ENCODE results near the gene LSM7.

Gene LSM7

GRCh38 chr19:2340496-2341243 lies 12.3 kb upstream of the LSM7 start:
- no peak for DNase-seq (ENCODE audit: low read depth)

GRCh38 chr19:2339644-2340310 lies 11.4 kb upstream of the LSM7 start:
- DNase-seq (ENCODE audit: low read depth) = no peak
- TF ChIP-seq CTCF (IDR thresholded peaks at IDR 0.05; ENCODE audit: control insufficient read depth, extremely low read depth, insufficient read depth) = no peak

More at GRCh38 chr19:2340496-2341243, 12.3 kb upstream of the LSM7 start:
- no peak for TF ChIP-seq CTCF (IDR thresholded peaks at IDR 0.05; ENCODE audit: control insufficient read depth, extremely low read depth, insufficient read depth)
- H3K4me3 ChIP-seq (ENCODE audit: low read depth, low read length) = no peak overlapping the region

GRCh38 chr19:2338751-2339643 lies 10.6 kb upstream of the LSM7 start:
- no peak for DNase-seq (ENCODE audit: low read depth)
- no peak overlapping the region for H3K4me3 ChIP-seq (ENCODE audit: low read depth, low read length)
- TF ChIP-seq CTCF (IDR thresholded peaks at IDR 0.05; ENCODE audit: control insufficient read depth, extremely low read depth, insufficient read depth) = no peak

More at GRCh38 chr19:2339644-2340310, 11.4 kb upstream of the LSM7 start:
- H3K4me3 ChIP-seq (ENCODE audit: low read depth, low read length) = no peak overlapping the region

DNA sequence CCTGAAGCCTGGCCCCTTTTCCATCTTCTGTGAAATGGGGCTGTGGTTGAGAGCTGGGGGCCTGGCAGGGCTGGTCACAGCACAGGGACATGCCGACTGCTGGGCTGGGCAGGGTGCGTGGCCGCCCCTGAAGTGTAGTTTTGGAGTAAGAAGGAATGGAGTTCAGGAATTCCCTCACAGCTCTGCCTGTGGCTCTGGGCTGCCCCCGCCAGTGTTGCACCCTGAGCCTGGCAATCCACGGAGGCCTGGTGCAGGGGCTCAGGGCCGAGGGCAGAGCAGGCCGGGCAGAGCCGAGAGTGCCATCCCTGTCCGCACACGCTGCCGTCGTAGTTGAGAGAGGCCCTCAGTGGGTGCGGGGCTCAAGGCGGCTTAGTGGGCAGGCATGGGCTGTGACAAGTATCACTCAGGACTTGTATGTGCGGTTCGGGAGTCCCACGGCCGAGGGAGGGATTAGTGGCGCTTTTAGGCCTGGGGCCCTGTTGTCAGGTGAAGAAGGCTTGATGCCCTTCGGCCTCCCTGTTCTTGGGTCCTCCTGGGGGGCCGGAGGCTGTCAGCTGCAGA lies 9.7 kb upstream of the LSM7 start:
- TF ChIP-seq CTCF (IDR thresholded peaks at IDR 0.05; ENCODE audit: control insufficient read depth, extremely low read depth, insufficient read depth) = no peak
- no peak overlapping the region for H3K4me3 ChIP-seq (ENCODE audit: low read depth, low read length)

GRCh38 chr19:2337329-2337707 lies 8.9 kb upstream of the LSM7 start:
- no peak for TF ChIP-seq CTCF (IDR thresholded peaks at IDR 0.05; ENCODE audit: control insufficient read depth, extremely low read depth, insufficient read depth)
- DNase-seq (ENCODE audit: low read depth) = no peak
- no peak overlapping the region for H3K4me3 ChIP-seq (ENCODE audit: low read depth, low read length)

More for the DNA sequence above, 9.7 kb upstream of the LSM7 start:
- DNase-seq (ENCODE audit: low read depth) = no peak

GRCh38 chr19:2336528-2337328 lies 8.3 kb upstream of the LSM7 start:
- no peak for TF ChIP-seq CTCF (IDR thresholded peaks at IDR 0.05; ENCODE audit: control insufficient read depth, extremely low read depth, insufficient read depth)
- no peak overlapping the region for H3K4me3 ChIP-seq (ENCODE audit: low read depth, low read length)
- DNase-seq (ENCODE audit: low read depth) = no peak
